Suppressor macrophage treated with lipopolysaccharide for 1 hour (primary cell): Measurements from ENCODE around the gene HLA-DOA.

ENCODE experiments used
- DNase-seq, 3 donors: peaks; one replicate each; pipeline ENCODE4 v3.0.0-alpha.2; 2020 to 2022

Gene HLA-DOA

DNA sequence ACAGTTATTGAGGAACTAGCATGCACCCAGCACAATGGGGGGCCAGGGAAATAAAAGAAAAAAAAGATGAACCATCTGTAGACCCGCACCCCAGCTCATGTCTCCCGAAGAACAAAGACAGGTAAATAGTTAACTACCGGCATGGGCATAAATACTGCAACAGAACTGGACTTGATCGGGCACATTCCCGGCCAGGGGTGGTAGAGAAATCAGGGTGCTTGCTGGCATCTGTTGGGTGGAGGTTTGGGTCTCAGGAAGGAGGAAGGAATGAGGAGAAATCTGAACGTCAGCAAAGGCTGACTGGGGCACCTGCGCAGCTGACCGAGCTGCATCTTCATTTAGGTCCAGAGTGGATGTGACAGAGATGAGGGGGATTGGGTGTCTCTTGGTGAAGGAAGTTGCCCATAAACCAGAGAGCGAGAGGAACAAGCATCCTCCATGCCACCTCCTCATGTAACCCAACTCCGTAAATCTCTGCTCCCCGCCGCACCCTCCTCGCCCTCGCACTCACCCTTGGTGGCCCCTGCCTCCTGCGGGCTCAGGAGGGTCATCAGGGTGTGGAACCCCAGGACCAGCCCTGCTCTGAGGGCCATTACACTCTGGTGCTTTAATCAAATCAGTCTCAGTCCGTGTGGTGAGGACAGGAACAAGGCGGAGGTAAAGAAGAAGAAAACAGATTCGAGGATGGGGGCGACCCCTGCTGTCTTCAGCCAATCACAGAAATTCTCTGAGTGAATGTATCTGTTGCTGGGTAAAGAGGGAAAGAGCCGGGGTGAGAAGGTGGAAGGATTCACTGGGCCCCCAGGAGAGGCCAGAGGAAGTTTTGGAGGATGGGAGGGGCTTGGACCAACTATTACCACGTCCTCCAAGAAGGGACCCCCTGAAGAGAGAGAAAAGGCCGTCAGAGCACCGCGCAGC is at the start of gene HLA-DOA:
TSS of gene HLA-DOA (minus strand) at position 648 of the 918 bp plus-strand sequence.
- no peak for DNase-seq

DNA sequence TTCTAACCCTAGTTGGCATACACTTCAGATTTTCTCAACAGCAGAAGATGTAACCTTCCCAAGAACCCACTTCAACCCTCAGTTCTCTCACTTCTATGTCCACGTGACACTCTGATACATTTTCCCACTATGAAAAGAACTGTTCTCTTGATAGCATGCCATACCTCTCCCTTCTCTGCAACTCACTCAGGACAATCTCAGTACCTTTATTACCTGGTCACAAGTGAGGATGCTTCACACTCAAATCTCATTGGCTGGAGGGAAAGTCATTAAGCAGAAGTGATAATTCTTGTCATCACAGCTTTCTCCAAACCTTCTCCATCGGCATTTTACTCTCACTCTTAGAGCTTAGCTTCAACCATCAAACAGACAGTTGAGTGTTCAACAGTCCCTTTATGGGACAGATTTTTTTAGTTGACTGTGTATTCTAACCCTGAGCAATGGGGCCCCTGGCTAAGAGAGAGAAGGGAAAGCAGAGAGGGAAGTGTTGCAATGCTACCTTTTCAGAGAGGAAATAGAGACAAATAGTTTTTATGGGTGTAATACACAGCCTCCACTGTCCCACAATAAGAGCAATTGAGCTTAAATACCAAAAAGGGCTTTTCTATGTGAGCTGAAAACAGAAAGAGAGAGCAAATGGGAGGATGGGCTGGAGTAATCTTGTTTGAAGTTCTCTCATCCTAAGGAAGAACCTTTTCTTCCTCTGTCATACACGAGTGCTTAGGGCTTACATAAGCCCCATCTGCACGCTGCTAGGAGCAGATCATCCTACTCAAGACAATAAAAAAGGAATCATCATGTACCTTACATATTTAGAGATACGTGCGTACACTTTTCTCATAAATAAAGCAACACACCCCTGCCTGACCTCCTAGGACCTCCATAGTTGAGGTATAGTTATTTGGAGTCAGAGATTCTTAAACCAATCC is 48.1 kb upstream of the HLA-DOA start:
- peak in 1 of 3 donors; percentile 33 for DNase-seq

DNA sequence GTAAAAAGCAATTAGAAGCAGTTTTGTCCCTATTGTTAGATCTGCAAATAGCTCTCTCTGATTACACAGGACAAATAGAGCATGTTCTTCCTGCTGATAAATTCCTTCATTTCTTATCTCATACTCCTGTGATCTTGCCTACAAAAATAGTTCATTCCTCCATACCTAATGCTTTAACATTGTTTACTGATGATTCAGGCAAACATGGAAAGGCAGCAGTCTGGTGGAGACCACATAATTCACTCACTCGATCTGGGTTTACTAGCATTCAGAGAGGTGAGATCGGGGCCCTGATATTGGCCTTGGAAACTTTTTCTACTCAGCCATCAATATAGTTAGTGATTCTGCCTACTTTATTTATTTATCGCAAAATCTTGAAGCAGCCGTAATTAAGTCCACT is 43.8 kb upstream of the HLA-DOA start:
- DNase-seq = no peak

DNA sequence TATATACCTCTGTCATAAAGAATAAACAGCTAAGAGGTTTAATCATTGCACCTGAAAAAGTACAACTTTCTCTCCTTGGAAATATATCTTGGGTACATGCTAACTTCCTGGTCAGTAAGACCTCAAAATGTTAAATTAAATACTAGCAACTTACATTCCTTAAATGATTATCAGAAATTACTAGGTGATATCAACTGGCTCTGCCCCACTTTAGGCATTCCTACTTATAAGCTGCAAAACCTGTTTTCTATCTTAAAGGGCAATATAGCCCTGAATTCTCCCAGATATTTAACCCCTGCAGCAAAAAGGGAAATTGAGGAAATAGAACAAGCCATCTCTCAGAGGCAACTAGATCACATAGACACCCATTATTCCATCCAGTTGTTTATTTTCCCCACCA is 43.2 kb upstream of the HLA-DOA start:
- DNase-seq = no peak

DNA sequence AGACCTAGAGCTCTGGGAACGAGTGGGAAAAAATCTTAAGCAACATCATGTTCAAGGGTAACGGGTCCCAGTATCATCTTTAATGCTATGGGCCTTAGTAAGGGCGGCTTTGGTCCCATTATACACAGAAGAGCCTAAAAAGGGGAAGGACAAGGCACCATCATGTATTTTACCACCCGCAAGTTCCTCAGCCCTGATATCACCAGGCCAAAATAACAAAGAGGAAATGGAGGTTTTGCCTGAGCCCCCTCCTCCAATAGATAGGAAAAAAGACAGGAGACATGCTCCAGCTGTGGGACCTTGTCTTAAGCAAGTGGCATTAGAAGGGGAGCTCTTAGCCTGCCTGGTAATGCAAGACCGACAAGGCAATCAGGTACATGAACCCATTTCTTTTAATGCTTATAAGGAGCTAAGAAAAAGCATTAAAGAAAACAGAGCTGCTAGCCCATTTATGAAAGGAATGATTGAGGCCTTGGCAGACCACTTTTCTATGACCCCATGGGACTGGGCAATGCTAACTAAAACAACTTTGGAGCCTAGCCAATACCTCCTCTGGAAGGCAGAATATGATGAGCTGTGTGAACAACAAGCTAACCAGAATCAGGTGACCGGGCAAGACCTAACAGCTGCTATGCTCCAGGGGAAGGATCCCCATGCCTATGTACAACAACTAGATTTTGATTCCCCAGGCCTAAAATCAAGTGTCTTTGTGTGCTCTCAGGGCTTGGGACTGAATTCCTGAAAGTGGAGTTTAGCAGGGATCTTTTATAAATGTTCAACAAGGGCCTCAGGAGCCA is 40.8 kb upstream of the HLA-DOA start:
- DNase-seq = peak; percentile 39 to 49 (median 40)

DNA sequence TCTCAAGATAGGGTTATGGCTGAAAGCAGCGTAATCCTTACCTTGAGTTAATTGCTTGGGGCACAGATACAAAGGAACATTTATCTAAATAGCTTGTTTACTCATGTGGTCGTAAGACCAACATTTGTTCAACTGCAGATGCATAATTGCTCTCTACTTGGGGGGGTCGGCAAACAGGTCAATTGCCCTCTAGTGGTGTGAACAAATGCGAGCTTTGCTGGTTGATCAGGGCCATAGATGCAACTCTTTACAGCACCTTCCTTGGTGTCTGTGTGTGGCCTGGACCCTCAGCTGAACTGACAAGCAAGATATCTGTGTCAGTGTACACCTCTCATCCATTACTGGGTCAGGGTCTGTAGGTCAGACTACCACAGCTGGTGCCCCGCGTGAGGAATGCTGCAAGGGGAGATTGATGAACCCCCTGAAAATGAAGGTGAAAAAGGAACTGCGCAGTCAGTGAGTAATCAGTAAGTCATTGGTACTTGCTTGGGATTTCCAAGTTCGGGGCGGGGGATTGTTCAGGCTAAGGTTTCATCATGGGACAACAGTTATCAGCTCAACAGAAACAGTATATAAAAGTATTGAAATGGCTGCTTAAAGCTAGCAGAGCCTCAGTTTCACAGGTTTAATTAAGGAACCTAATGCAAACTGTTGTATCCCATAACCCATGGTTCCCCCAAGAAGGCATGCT is 40.1 kb upstream of the HLA-DOA start:
- peak; percentile 49 to 63 (median 56) for DNase-seq

DNA sequence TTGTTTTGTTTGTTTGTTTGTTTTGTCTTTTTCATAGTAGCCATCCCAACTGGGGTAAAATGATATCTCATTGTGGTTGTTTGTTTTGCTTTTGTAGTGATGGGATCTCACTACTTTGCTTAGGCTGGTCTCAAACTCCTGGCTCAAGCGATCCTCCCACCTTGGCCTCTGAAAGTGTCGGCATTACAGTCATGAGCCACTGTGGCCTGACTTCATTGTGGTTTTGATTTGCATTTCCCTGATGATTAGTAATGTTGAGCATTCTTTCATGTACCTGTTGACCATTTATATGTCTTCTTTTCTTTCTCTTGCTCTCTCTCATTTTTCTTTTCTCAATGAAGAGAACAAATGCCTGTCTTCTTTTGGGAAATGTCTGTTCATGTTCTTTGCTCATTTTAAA is 30.8 kb upstream of the HLA-DOA start:
- DNase-seq = no peak

DNA sequence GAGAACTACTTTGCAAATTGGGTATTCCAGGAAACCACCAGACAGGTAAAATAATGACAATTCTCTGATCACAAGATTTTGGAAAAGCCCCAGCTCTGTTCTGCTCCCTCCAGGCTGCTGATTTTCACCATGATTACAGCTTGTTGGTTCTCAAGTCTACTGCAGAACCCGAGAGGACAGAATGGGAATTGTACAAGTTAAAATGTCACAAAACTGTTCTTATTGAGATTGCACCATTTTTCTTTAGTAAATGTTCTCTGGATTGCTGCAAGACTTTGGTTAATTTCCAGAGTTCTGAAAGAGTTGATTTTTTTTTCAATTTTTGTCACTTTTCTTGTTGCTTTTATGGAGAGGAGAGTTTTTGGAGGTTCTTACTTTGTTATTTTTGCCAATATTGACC is 27.1 kb upstream of the HLA-DOA start:
- peak in 1 of 3 donors; percentile 19 for DNase-seq

DNA sequence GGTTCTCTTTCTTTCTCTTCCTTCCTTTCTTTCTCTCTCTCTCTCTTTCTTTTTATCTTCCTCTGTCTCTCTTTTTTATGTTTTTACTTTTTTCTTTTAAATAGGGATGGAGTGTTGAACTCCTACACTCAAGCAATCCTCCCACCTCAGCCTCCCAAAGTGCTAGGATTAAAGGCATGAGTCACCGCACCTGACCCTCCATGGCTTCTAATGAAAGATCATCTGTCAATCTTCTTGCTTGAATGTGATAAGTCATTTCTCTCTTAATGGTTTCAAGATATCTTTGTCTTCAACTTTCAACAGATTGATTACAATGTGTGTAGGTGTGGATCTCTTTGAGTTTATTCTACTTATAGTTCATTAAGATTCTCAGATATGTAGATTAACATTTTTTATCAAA is 25.2 kb upstream of the HLA-DOA start:
- DNase-seq = no peak

DNA sequence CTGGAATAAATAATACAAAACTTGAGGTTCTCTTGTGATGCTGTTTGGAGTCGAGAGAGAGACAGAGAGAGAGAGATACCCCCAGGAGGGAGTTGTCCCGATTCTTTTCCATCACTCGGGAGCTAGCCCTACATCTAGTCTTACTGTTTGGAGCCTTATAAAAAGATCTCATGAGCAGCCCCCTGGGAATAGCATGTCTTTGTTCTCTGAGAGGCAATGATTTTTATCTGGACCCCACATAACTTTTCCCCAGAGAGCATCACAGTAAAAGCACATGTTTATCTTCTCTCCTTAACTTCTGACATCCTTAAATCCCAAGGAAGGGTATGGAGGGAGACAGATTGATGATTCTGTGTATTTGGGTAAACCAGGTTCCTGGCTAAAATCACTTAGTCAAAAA is 20.9 kb upstream of the HLA-DOA start:
- no peak for DNase-seq

DNA sequence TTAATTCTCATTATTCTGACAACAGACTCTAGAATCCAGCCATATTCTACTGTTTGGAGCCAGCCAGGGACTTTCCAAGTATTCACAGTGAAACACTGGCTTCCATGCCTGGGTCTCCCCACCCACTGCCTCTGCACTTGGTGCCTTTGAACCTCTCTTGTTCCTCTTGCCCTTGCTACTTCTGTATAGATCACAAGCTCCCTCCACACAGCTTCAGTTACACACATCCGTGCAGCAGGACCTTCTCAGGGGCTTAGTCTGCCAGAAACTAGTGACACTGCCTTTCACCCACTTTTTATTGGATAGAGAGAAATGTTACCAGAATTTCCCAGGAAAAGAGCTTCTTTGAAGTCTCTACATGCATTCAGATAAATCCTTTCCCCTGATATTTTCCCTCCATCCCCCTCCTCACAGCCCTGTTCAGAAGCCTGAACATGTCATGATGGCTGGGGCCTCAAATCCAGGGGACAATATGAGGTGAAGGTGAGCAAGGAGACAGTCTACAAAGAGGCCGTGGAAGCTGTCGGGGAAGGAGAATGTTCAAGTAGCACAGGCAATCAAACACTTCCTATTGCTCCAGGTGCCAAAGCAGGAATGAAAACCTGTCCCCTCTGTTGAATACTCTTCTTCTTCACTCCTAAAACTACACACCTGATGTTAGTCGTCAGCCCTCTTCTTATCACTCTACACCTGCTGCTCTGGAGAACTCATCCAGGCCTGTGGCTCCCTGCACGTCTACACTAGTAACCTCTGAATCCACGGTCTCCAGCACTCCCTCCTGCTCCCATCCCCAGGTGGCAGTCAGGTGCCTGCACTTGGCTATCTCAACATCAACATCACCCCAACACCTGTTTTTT is 20.2 kb upstream of the HLA-DOA start:
- DNase-seq = peak; percentile 93 to 97 (median 95)

DNA sequence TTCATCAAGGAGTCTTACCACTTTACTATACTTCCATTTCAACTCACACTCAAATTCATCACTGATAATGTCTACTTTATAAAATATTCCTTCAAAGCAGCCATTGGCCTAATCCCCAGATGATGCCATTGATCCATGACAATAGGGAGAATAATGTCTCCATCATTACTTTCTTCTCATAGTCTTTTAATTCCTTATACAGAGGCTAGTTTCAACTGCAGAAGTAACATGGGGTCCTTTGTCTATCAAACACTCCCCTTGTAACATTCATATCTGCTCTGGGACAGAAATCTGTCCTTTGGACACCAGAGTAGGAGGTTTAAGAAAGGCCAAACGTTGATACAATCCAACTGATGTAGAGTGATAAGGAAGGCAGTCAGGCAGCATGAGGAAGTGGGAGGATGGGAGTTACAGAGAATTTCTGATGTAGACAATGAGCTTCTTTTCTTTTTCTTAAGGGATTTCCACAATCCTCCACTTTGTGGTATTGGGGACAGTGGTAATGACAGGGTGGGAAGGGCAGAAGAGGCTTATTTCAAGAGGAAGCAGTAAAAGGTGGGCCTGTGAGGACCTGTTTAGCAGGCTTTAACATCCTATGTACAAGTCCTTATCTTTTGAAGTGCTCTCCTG is 18.9 kb upstream of the HLA-DOA start:
- DNase-seq = peak in 1 of 3 donors; percentile 47

DNA sequence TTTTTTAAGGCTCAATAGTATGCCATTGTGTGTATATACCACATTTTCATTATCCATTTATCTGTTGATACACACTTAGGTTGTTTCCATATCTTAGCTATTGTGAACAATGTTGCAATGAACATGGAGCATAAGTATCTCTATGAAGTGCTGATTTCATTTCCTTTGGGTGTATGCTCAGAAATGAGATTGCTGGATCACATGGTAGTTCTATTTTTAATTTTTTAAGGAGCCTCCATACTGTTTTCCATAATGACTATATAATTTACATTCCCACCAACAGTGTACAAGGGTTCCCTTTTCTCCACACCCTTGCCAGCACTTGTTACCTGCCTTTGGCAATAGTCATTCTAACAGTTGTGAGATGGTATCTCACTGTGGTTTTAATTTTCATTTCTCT is 15.1 kb upstream of the HLA-DOA start:
- no peak for DNase-seq

DNA sequence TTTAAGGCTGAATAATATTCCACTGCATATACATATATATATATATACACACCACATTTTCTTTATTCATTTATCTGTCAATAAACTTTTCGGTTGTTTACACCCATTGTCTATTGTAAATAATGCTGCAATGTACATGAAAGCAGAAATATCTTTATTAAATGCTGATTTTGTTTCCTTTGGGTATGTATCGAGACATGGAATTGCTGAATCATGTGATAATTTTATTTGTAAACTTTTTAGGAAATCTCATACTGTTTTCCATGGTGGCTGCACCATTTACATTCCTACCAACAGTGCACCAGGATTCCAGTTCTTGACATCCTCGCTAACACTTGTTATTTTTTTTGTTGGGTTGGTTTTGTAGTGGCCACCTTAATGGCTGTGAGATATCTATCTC is 14.1 kb upstream of the HLA-DOA start:
- DNase-seq = no peak

DNA sequence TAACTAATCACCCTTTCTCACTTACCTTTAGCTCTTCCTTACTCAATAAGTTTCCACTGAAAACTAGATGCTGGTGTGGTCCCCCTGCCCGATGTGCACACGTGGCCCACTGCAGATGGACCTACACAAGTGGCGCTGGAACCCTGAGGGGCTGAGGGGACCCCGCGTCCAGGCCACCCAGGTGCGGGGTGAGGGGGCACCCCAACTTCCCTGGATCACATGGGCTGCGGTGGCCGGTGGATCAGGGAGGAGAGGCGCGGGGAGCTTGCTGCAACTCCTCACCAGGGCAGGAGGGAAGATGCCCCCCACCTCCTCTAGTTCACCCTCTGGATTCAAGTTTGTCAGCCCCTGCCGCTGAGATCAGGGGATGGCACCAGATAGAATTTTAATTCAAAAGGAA is 12.5 kb upstream of the HLA-DOA start:
- DNase-seq = no peak

DNA sequence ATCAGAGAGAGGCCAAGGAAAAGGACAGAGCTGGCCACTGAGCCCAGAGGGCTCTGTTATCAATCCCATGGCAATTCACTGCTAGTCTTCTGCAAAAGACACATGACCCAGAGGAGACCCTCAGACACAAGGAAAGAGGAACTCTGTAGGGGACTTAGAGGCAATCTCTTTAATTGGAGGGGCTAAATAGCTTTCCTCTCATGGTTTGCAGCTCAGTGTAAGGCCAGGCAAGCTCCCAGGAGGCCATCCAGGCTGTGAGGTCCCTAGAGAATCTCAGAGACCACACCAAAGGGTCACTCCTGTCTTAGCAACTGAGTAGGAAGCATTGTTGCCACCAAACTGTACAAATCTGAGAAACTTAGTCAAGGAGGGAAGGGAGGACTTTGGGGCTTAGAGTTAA is 10.0 kb upstream of the HLA-DOA start:
- DNase-seq = no peak

DNA sequence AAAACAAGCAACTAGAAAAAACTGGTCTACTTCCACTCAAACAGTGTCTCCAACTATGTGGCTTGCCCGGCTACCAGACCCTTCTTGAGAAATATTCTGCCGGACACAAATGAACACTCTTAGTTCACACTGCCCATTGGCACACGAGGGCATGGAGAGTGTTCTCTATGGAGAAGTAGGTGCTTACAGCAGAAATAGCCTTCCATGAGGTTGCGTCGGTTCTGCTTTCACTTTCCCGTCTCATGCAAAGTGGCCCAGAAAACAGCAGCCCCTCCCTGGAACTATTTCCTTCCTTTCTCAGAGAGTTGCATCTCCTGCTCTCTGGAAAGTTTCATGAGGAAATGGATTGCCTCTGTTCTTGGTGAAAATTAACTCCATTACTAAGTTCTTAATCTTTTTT is 9.5 kb upstream of the HLA-DOA start:
- DNase-seq = peak; percentile 89 to 97 (median 94)

DNA sequence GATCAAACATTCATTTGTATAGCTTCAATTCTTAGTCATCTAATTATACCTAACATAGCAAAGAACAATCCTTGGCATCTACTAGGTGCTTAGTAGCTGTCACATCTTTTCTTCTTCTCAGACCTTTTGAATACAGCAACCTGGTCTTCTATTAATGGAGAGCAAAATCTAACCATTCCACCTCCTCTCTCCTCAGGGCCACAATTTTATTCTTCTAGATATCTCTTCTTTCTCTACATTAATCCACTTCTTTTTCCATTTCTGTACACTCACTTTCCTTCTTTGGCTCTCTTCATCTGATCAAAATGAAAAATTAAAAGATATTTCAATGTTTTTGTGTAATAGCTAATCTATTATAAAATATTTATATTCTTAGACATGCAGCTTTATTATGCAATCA is 9.0 kb upstream of the HLA-DOA start:
- DNase-seq = no peak

DNA sequence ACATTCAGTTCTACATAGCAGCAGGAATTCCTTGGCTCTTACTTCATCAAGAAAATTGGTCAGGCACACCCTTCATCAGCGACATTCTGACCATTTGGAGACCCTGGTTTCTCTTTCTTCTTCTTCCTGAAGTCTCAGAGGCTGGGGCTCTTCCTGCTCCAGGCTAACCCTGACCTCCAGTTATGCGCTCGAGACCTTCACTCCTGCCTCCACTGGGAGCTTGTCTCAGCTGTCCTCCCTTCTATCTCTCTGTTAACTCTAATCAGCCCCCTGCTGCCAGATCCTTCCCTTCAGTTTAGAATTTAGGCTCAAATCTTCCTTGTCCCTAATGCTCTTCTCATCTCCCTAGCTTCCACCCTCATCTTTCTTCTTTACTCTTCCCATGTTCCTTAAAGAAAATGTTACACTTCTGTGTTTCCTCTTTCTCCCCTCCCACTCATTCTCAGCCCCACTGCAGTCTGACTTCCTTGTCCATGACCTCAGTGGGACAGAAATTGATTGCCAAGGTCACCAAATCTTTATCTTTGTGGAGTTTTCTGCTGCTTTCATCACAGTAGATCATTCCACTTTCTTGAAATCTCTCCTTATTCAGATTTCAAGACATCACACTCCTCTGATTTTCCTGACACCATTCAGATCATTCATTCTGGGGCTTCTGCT is 8.4 kb upstream of the HLA-DOA start:
- peak; percentile 78 to 85 (median 80) for DNase-seq

DNA sequence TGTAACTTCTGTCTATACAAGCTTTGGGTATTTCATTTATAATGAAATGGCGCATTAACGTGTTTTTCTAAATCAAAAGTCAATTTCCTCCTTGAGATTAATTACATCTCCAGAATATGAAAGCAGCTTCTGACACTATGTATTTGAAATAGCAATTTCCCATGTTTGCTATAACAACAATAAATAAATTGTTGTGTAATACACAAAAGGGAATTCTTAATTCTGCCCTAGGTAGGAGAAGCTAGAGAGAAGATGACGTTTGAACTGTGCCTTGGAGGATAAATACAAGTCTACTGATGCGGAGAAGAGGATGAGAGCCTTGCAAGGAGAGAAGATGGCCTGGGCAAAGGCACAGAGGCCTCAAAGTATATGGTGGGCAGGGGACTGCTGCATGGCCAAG is 7.6 kb upstream of the HLA-DOA start:
- no peak for DNase-seq
